Renal cortical epithelial cell (primary cell): ENCODE results near the gene SLC9A8. TPM values are rescaled to one million over a fixed set of nuclear protein-coding genes. Genes with fewer than 3 reads are reported as not detected.
"Not testable (repeated sequence)": the region's sequence is repeated elsewhere in the genome, so short reads cannot be mapped to it uniquely, and the experiment has no call there.

ENCODE experiments used
- DNase-seq: peaks from one replicate; pipeline ENCODE4 v3.0.0-alpha.2; 2011; ENCODE audit warnings: low read depth
- total RNA-seq: library from RNA; depleted of rRNA; stranded (reverse); fragments of >200 nt; gene quantifications from 2 replicates; pipeline ENCODE4 v1.2.3, GENCODE V29; 2014

SLC9A8 gene, protein sequence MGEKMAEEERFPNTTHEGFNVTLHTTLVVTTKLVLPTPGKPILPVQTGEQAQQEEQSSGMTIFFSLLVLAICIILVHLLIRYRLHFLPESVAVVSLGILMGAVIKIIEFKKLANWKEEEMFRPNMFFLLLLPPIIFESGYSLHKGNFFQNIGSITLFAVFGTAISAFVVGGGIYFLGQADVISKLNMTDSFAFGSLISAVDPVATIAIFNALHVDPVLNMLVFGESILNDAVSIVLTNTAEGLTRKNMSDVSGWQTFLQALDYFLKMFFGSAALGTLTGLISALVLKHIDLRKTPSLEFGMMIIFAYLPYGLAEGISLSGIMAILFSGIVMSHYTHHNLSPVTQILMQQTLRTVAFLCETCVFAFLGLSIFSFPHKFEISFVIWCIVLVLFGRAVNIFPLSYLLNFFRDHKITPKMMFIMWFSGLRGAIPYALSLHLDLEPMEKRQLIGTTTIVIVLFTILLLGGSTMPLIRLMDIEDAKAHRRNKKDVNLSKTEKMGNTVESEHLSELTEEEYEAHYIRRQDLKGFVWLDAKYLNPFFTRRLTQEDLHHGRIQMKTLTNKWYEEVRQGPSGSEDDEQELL
- total RNA-seq: 5.7 and 10.3 TPM in 2 replicates

DNA sequence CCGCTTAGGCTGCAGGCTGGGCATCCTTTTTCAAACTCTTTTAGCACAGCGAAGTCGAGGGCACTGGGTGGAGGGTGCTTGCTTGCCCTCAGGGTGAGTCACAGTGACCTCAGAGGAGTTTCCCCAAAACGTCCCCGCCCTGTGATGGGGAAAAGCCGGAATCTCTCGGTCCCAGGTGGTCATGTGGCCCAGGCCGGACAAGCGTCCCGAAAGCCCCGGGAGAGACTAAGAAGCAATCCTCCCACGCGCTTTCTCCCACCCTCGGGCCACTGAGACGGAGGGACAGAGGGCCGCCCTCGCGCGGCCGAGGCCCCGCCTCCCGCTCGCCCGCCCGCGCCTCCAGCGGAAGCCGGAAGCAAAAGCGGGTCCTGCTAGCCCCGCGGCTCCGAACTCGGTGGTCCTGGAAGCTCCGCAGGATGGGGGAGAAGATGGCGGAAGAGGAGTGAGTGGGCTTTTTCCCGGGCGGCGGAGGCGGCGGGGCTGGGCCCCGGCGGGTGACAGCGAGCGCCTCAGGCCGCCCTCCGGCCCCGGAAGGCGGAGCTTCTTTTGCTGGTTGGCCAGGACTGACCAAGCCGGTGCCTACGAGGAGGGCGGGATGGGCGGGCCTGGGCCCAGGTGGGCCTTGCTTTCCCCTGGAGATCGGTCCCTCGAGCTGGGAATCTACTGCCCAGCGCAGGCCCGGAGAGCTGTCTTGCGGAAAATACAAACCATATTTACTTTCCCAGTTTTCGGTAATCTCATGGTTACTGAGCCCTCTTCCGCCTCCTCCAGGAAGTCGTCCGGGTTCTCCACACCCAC, at the start of gene SLC9A8:
Gene SLC9A8, plus strand, starts transcription at position 322 of the 798 bp plus-strand sequence. Its CDS starts 95 bp downstream, at position 417.
- peak; percentile 87 for DNase-seq

- no peak for DNase-seq
These were observed 49.5 kb upstream of the SLC9A8 start for GRCh38 chr20:49762940-49763766.

DNA sequence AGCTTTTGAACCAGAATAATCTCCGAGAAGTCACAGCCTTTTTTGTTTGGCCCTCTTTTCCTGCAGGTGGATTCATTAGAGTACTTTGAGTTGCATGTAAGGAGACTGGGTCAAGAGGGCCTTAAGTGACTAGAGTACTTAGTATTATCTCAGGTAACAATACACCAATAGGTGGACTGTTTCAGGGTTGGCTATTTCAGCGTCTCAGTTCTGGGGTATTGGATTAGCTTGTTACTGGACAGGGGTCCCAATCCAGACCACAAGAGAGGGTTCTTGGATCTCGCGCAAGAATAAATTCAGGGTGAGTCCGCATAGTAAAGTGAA, 47.3 kb upstream of the SLC9A8 start:
- no peak for DNase-seq

DNA sequence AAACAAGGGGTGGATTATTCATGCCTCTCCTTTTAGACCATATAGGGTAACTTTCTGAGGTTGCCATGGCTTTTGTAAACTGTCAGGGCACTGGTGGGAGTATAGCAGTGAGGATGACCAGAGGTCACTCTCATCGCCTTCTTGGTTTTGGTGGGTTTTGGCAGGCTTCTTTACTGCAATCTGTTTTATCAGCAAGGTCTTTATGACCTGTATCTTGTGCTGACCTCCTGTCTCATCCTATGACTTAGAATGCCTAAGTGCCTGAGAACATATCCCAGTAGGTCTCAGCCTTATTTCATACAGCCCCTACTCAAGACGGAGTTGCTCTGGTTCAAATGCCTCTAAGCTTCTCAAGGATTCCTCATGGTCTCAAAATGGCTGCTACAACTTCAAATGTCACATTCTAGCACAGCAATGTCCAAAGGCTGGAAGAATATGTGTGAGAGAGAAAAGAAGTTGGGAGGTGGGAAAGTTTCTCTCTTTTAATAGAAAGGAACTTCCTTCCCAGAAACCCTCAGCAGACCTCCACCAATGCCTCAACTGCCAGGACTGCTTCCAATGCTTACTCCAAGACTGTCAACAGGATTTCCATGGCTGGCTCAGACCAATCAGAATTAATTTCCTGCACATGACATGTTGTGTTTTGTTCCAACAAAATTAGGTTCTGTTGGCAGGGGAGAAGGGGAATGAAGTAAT, 46.6 kb upstream of the SLC9A8 start:
- DNase-seq: no peak

DNA sequence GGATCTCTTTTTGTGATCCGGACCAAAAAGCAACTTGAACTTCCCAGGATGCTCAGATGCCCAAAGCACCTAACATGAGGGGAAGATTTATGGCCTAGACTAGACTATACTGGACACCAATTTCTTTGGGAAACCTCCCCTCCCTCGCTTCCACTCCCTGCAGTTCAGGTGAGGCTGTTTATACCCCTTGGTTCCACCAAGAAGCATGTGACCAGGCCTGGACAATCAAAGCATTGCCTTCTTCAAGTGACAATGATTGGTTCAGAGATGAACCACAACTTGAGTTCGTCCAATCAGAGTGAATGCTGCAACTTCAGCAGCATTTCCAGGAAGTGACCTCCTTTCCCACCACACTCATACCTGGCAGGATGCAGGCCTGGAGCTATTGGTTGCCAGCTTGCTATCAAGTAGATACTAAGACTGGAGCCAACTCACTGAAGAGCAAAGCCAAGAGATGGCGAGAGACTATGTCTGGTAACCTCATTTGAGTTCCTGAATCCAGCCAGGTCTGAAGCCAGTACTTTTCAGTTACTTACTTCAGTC, 45.6 kb upstream of the SLC9A8 start:
- no peak for DNase-seq

- DNase-seq: peak; percentile 99
These were observed 44.2 kb upstream of the SLC9A8 start for GRCh38 chr20:49768204-49769047.

DNA sequence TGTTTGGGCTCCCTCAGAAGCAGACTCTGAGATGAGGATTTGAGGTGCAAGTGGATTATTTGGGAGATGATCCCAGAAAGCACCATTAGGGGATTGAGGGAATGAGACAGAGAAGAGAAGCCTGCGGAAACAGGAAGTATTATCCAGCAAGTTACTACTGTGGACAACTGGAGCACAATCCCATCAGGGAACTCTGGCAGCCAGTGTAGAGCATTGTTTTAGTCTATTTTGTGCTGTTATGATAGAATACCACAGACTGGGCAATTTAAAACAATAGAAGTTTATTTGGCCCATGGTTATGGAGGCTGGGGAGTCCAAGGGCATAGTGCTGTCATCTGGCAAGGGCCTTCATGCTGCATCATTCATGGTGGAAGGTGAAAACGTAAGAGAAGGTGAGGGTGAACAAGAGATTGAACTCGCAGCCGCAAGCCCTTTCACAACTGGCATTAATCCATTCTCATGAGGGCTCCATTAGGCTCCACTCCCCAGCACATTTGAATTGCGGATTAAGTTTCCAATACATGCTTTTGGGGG, 43.5 kb upstream of the SLC9A8 start:
- DNase-seq: no peak

GRCh38 chr20:49770634-49771033, 42.0 kb upstream of the SLC9A8 start:
- no peak for DNase-seq

GRCh38 chr20:49774213-49774612, 38.4 kb upstream of the SLC9A8 start:
- not testable (repeated sequence) for DNase-seq

GRCh38 chr20:49775229-49775693, 37.4 kb upstream of the SLC9A8 start:
- peak; percentile 100 for DNase-seq

- no peak for DNase-seq
These were observed 32.7 kb upstream of the SLC9A8 start for GRCh38 chr20:49779972-49780371.

DNA sequence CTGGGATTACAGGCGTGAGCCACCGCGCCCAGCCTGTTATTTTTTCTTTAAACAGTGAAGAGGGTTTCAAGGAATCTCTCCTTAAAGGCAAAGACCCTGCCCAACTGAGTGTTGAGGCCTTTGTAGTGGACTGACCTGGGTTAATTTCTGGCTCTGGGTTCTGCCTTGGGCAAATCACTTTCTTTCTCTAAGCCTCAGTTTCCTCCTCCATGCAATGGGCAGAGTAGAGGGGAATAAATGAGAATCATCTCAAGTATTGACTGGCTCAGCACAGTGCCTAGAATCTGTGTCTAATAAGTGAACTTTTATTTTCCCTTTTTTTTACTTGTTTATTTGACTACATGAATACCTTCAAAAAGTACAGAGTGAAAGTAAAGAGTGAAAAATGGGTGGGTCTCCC, 31.0 kb upstream of the SLC9A8 start:
- no peak for DNase-seq

- not testable (repeated sequence) for DNase-seq
These were observed 30.2 kb upstream of the SLC9A8 start for GRCh38 chr20:49782439-49782838.

DNA sequence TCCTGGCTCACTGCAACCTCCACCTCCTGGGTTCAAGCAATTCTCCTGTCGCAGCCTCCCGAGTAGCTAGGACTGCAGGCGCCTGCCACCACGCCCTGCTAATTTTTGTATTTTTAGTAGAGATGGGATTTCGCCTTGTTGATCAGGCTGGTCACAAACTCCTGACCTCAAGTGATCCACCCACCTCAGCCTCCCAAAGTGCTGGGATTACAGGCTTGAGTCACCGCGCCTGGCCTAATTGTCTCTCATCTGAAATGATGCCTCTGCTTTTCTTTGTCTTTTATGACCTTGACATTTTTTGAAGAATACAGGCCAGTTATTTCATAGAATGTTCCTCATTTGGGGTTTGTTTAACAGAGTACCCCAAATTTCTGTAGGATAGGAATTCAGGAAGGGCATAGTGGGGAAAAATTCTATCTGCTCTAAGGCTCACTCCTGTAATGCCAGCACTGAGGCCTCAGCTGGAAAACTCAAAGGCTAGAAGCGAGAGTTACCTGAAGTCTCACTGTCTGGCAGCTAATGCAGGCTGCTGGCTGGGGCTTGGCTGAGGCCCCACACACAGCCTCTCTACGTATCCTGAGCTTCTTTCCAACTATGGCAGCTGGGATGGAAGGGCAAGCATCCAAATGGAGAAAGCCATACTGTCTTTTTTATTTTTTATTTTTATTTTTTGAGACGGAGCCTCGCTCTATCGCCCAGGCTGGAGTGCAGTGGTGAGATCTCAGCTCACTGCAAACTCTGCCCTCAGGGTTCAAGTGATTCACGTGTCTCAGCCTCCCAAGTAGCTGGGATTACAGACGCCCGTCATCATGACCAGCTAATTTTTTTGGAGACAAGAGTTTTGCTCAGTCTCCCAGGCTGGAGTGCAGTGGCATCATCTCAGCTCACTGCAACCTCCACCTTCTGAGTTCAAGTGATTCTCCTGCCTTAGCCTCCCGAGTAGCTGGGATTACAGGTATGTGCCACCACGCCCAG, 29.3 kb upstream of the SLC9A8 start:
- DNase-seq: not testable (repeated sequence)

GRCh38 chr20:49784291-49784690, 28.3 kb upstream of the SLC9A8 start:
- no peak for DNase-seq

DNA sequence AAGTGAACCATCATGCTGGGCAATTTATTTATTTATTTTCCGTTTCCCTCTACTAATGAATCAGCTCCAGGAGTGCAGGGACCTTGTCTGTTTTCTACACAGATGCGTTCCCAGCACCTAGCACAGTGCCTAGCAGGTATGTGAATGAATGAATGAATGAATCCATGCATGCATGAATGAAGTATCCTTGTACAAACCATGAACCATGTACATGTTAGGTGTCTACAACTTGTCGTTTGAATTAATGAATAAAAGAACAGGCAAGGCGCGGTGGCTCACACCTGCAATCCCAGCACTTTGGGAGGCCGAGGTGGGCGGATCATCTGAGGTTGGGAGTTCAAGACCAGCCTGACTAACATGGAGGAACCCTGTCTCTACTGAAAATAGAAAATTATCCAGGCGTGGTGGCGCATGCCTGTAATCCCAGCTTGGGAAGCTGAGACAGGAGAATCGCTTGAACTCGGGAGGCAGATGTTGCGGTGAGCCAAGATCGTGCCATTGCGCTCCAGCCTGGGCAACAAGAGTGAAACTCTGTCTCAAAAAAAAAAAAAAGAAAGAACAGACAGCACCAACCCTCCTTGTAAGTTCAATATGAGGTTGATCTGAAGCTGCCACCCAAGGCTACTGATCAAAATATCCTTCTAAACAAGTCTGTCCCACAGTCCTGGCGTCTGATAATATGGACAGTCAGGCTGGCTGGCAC, 27.3 kb upstream of the SLC9A8 start:
- DNase-seq: no peak

DNA sequence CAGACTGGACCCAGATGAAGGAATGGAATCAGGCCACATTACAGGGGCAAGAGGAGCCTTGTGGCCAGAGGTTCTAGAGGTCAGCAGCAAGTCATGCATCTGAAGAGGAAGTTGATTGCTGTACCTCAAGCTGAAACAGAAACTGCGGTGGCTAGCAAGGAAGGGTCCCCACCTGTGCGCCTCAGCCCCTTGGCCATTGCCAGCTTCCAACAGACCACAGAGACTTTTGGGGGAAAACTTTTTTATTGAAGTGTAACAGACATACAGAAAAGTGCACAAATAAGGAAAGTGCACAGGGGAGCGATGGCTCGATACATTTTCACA, 26.8 kb upstream of the SLC9A8 start:
- DNase-seq: no peak

DNA sequence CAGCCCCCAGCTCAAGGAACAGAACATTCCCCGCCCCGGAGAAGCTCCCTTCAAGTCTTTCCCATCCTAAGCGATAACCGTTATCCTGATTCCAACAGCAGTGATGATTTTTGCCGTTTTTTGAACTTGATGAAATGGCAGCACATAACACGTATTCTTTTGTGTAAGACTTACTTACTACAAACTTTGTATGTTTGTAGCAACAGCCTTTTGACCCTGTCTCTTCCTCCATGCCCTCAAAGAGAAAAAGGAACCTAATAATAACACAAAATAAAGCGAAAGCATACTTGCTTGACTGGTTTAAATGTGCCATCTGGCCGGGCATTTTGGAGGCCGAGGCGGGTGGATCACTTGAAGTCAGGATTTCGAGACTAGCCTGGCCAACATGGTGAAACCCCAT, 26.4 kb upstream of the SLC9A8 start:
- no peak for DNase-seq
